Activated CD4-positive, alpha-beta memory T cell treated with anti-CD3 and anti-CD28 coated beads, Interleukin-2, amount 10 ng/mL, durations not matched to agents 7 days and 5 days (primary cell): ENCODE measurements around the gene CMTM4. TPM values are rescaled to one million over a fixed set of nuclear protein-coding genes. Genes with fewer than 3 reads are reported as not detected.
"Not testable (repeated sequence)": the region's sequence is repeated elsewhere in the genome, so short reads cannot be mapped to it uniquely, and the experiment has no call there.

Source experiments
- CTCF ChIA-PET: fragments of 350-600 bp; sonication (Branson Sonifier 250); formaldehyde crosslinking; loops from one replicate; lab custom pipeline; 2021; ENCODE audit warnings: antibody characterized with exemption, inconsistent platforms; lab: Charles Lee
- POLR2A ChIA-PET: fragments of 350-600 bp; sonication (Branson Sonifier 250); formaldehyde crosslinking; loops from one replicate; lab custom pipeline; 2021; ENCODE audit warnings: antibody characterized with exemption; lab: Charles Lee
- DNase-seq: peaks from one replicate; pipeline ENCODE4 v3.0.0-alpha.2; 2020
- H3K27ac Mint-ChIP-seq: one replicate; pipeline ENCODE4 v1.8.0; 2021; ENCODE audit warnings: mild to moderate bottlenecking, mixed read lengths
- H3K27me3 Mint-ChIP-seq: one replicate; pipeline ENCODE4 v1.8.0; 2021; ENCODE audit warnings: mixed read lengths
- H3K36me3 Mint-ChIP-seq: one replicate; pipeline ENCODE4 v1.8.0; 2021; ENCODE audit warnings: low read depth, mixed read lengths
- H3K4me1 Mint-ChIP-seq: one replicate; pipeline ENCODE4 v1.8.0; 2021; ENCODE audit warnings: mixed read lengths
- H3K4me3 Mint-ChIP-seq: one replicate; pipeline ENCODE4 v1.8.0; 2021; ENCODE audit warnings: mild to moderate bottlenecking, mixed read lengths
- H3K9me3 Mint-ChIP-seq: one replicate; pipeline ENCODE4 v1.8.0; 2021; ENCODE audit warnings: mixed read lengths
- total RNA-seq, 2 experiments: library from RNA; stranded (reverse); gene quantifications; one replicate each; pipeline ENCODE4 v1.2.3, GENCODE V29; 2021

The CMTM4 gene
- total RNA-seq, 2 experiments from 2014 or later = 0.53 to 0.58 TPM

DNA sequence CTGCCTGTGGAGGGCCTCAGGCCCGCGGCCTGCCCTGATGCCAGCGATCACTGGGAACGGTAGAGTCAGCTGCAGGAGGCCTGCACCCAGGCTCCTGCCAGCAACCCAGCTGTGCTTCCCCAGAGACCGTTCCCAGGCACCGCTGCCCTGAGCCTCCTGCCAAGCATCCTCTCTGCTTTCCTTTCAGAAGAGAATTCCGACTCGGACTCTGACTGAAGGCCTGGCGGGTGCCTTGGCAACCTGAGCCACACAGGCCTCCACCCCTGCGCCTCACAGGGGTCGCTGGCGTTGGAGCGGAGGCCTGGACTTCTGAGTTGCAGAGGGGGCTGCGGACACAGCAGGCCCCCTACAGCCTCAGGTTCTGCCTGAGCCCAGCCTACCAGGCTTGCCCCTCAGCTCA lies 84.1 kb downstream of the CMTM4 start:
- ChIA-PET POLR2A (no interaction called here), CTCF (no interaction called here)
- no peaks in the 10 kb centered on the region for H3K27me3 Mint-ChIP-seq
- no peak overlapping the region for H3K27ac Mint-ChIP-seq
- H3K36me3 Mint-ChIP-seq = peaks cover 51% of the 10 kb centered on the region
- H3K4me1 Mint-ChIP-seq = peaks cover 20% of the 10 kb centered on the region
- no peaks in the 10 kb centered on the region for H3K9me3 Mint-ChIP-seq
- no peak overlapping the region for H3K4me3 Mint-ChIP-seq
- no peak for DNase-seq

- not testable (repeated sequence) for H3K4me3 Mint-ChIP-seq, H3K27ac Mint-ChIP-seq, H3K9me3 Mint-ChIP-seq, DNase-seq, H3K27me3 Mint-ChIP-seq
- Mint-ChIP-seq H3K36me3 (peaks cover 55% of the 10 kb centered on the region), H3K4me1 (peaks cover 25% of the 10 kb centered on the region)
- POLR2A ChIA-PET = interaction anchor here (0.9 kb wide), 1 partner anchor 15 kb away, joined by 3 read pairs; no protein-coding TSS in a partner anchor
- CTCF ChIA-PET = interaction anchor here (1.4 kb wide), 1 partner anchor 22 kb away, joined by 3 read pairs; no protein-coding TSS in a partner anchor
These were observed 84.6 kb downstream of the CMTM4 start for GRCh38 chr16:66611911-66612310.

- Mint-ChIP-seq H3K27me3 (no peaks in the 10 kb centered on the region), H3K9me3 (no peaks in the 10 kb centered on the region), H3K4me3 (no peak overlapping the region), H3K4me1 (peaks cover 35% of the 10 kb centered on the region), H3K27ac (peak overlapping the region; percentile 6), H3K36me3 (peaks cover 58% of the 10 kb centered on the region)
- POLR2A ChIA-PET = no interaction called here
- CTCF ChIA-PET = interaction anchor here (1.4 to 5.1 kb wide), 4 partner anchors 10 to 42 kb away, joined by 3 to 35 read pairs (median 16); no protein-coding TSS in a partner anchor
- no peak for DNase-seq
These were observed 86.3 kb downstream of the CMTM4 start for GRCh38 chr16:66610111-66610820.

- Mint-ChIP-seq H3K27ac (no peak overlapping the region), H3K9me3 (no peaks in the 10 kb centered on the region), H3K4me1 (peaks cover 38% of the 10 kb centered on the region), H3K36me3 (peaks cover 58% of the 10 kb centered on the region), H3K27me3 (no peaks in the 10 kb centered on the region), H3K4me3 (no peak overlapping the region)
- CTCF ChIA-PET = interaction anchor here (0.5 to 5.1 kb wide), 39 partner anchors 8 to 264 kb away, joined by 3 to 44 read pairs (median 5); partner anchors contain the start of gene CKLF
- no peak for DNase-seq
- POLR2A ChIA-PET = interaction anchor here (0.9 to 3.0 kb wide), 9 partner anchors 9 to 259 kb away, joined by 3 to 13 read pairs (median 4); partner anchors contain the start of gene CKLF
These were observed 87.4 kb downstream of the CMTM4 start for GRCh38 chr16:66609139-66609510.

DNA sequence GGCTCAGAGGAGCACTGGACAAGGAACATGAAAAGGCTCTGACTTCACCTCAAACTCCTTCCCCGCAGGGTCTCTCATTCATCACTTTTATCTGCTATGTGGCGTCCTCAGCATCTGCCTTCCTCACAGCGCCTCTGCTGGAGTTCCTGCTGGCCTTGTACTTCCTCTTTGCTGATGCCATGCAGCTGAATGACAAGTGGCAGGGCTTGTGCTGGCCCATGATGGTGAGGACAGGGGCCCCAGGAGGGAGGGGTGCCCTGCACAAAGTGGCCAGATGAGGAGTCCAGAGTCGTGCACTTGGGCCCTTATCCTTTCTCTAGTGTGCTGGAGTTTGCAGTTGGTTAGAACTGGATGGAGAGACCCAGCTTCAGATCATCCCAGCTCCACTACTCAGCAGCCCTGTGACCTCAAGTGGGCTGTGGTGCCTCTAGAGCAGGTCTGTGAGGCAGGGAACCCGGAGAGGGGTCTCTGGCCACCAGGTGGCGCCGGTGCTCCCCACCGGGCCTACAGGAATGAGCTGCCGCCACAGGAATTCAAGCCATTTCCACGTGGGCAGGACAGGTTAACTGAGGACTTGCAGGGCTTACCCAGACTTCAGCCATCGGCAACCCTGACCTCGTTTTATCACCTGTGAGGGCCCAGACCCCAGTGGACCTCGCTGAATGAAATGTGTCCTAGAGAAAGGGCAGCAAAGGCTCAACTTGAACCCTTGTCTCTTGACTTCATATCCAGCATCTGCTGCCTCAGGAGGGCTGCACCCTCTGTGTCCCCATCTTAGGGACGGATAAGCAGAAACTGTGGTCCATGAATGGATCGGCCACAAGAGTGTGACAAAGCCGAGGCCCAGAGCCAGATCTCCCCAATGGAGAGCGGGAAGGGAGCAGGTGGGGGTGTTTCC lies 88.1 kb downstream of the CMTM4 start:
- DNase-seq = peak; percentile 82
- Mint-ChIP-seq H3K4me3 (peak overlapping the region; percentile 17), H3K27ac (peak overlapping the region; percentile 75), H3K9me3 (no peaks in the 10 kb centered on the region), H3K4me1 (peaks cover 44% of the 10 kb centered on the region), H3K36me3 (peaks cover 61% of the 10 kb centered on the region), H3K27me3 (no peaks in the 10 kb centered on the region)
- ChIA-PET CTCF (interaction anchor here (0.5 to 5.1 kb wide), 42 partner anchors 9 to 265 kb away, joined by 3 to 44 read pairs (median 4); partner anchors contain the start of gene CKLF), POLR2A (interaction anchor here (0.9 to 3.0 kb wide), 10 partner anchors 10 to 259 kb away, joined by 3 to 13 read pairs (median 4); partner anchors contain the start of gene CKLF)

DNA sequence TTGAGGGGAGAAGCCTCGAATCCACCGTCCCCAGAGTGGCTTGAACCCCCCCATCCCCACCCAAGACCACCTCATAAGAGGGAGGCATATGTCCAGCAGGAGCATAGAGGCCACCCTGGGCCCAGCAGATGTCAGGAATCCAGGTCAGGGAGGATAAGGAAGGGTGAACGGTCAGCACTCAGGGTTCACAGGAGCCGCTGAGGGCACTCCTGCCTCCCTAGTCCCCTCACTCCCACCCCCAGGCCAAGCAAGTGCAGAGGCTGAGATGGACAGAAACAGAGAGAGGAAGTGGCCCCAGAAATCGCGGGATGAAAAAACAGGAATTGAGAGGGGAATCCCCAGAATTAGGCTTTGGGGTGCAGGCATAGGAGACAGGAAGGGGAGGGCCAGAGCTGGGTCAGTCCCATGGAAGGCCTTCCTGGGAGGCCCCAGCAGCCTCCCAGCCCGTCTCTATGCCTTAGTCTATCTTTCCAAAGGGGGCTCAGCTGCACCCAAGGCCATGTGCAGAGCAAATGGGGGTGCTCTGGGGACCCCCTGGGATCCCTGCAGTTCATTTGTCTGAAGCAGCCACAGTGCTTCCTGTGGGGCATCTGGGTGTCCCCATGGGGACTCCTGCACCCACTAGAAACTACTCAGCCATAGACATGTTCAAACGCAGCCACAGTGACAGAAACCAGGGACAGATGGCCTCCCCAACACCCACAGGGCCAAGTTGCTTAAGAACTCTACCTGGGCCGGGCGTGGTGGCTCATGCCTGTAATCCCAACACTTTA lies 90.4 kb downstream of the CMTM4 start:
- no peaks in the 10 kb centered on the region for H3K27me3 Mint-ChIP-seq
- H3K4me1 Mint-ChIP-seq = peaks cover 49% of the 10 kb centered on the region
- peaks cover 6% of the 10 kb centered on the region for H3K9me3 Mint-ChIP-seq
- peaks cover 45% of the 10 kb centered on the region for H3K36me3 Mint-ChIP-seq
- DNase-seq = no peak
- H3K4me3 Mint-ChIP-seq = peak overlapping the region; percentile 71
- ChIA-PET CTCF (interaction anchor here (1.3 to 5.1 kb wide), 3 partner anchors 43 to 265 kb away, joined by 4 to 44 read pairs (median 35); no protein-coding TSS in a partner anchor), POLR2A (interaction anchor here (2.0 kb wide), 1 partner anchor 9 kb away, joined by 9 read pairs; no protein-coding TSS in a partner anchor)
- H3K27ac Mint-ChIP-seq = peak overlapping the region; percentile 71

DNA sequence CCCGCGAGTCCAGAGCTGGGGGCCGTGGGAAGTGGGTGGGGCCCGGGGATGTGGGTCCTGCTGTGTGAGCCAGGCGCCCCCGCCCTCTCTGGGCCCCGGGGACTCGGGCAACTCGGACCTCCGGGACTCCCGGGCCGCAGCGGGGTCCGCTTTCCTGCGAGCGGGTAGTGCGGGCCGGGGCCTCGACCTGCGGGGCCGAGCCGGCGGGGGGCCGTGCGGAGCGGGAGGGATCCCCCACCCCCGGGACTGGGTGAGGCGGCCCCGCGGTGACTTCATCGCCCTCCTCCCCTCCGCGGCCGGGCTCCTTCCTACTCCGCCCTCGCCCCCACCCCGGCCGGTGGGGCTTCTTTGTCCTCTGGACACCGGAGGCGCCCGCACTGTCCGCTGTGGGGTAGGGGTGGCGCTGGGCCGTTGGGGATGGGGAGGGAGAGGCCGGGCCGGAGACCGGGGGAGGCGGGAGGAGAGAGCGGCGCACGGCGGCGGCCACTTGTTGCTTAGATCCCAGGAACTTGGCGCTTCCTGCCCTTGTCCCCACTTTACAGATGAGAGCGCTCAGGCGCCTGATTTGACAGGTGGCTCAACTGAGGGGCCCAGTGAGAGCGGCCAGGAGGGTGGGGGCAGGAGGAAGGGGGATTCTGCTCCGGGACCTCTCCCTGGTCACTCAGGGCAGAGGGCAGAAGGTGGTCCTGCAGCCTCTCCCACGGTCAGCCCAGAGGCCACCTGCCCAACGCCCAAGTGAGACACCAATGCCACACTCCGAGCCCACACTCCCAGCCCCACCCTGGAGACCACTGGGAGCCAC lies 91.2 kb downstream of the CMTM4 start:
- Mint-ChIP-seq H3K4me3 (peak overlapping the region; percentile 71), H3K9me3 (peaks cover 12% of the 10 kb centered on the region), H3K4me1 (peaks cover 55% of the 10 kb centered on the region), H3K36me3 (peaks cover 44% of the 10 kb centered on the region), H3K27ac (peak overlapping the region; percentile 71), H3K27me3 (no peaks in the 10 kb centered on the region)
- ChIA-PET POLR2A (interaction anchor here (1.8 to 3.1 kb wide), 6 partner anchors 8 to 83 kb away, joined by 9 to 40 read pairs (median 28); partner anchors contain the start of genes CKLF and TK2), CTCF (interaction anchor here (1.2 to 3.6 kb wide), 5 partner anchors 15 to 198 kb away, joined by 3 to 44 read pairs (median 10); no protein-coding TSS in a partner anchor)
- DNase-seq = peak; percentile 58

DNA sequence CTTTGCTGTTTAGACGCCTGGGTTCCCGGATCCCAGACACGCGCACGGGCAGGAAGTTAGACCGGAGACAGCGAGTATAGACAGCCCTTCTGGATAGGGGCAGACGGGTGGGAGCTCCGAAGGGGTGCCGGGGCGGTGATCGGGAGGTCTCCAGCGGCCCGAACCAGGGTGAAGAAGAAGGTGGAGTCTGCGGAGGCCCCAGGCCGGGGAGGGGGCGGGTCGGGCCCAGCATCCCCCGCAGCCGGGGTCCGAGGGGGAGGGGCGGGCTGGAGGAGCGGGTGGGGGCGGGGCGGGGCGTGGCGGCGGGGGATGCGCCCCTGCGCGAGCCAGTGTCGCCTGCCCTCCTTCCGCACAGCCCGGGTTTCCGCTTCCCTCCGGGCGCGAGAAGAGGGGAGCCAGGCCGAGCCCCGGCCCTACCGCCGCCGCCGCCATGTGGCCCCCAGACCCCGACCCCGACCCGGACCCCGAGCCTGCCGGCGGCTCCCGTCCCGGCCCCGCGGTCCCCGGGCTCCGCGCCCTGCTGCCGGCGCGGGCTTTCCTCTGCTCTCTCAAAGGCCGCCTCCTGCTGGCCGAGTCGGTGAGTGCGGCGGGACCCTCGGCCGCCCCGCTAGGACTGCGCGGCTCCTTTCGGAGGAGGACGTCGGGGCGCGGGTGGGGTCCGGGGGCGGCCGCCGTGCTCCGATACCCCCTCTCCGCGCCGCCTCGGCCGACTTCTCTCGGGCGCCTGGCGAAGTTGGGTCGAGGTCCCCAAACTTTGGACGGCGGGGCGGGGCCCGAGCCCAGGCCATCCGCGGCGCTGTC lies 92.0 kb downstream of the CMTM4 start, which contains the start of gene CMTM3:
Gene CMTM3 (plus strand): TSS at position 329 of the 801 bp plus-strand sequence. CDS start 102 bp downstream, at position 431.
- peak; percentile 77 for DNase-seq
- Mint-ChIP-seq H3K27me3 (no peaks in the 10 kb centered on the region), H3K9me3 (peaks cover 15% of the 10 kb centered on the region), H3K36me3 (peaks cover 39% of the 10 kb centered on the region), H3K4me1 (peaks cover 53% of the 10 kb centered on the region), H3K27ac (peak within 1 kb of the TSS; percentile 97), H3K4me3 (peak within 1 kb of the TSS; percentile 84)
- POLR2A ChIA-PET = interaction anchor here (1.1 to 3.1 kb wide), 16 partner anchors 15 to 270 kb away, joined by 3 to 40 read pairs (median 4); partner anchors contain the start of genes CKLF, CMTM2 and TK2
- CTCF ChIA-PET = interaction anchor here (0.9 to 3.4 kb wide), 13 partner anchors 10 to 198 kb away, joined by 3 to 27 read pairs (median 4); partner anchors contain the start of gene CKLF

DNA sequence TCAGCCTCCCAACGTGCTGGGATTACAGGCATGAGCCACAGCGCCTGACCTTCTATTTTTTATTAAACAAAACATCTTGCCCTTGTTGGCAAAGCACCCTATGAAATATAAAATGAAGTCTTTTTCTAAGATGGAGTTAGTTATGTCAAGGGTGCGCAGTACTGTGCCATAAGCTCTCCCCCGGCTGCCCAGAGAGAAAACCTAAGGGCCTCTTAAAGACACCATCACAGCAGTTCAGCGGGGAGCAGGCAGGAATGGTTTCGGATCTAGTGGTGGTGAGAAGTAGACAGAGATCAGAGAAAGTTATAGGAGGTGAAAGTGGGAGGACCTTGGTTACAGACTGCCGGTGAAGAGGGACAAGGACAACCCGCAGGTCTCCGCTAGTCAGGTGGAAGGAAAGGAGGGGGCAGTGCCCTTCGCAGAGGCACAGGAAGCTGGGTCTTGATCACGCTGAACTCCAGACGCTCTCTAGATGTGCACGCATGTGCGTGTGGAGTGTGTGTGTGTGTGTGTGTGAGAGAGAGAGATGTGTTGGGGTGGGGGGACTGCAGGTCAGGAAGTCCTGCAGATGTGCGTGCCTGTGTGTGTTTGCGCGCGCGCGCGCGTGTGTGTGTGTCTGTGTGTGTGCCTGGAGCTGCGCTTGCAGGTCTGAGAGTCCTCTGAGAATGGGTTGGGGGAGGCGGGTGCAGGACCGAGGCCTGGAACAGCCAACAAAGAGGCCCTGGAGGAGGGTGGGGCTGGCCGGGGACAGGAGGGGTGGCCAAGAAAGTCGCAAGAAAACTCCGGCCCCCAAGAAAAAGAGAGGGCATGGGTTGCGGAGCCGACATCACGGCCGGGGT lies 92.8 kb downstream of the CMTM4 start:
- H3K36me3 Mint-ChIP-seq = peaks cover 36% of the 10 kb centered on the region
- H3K9me3 Mint-ChIP-seq = peaks cover 15% of the 10 kb centered on the region
- no peaks in the 10 kb centered on the region for H3K27me3 Mint-ChIP-seq
- ChIA-PET POLR2A (interaction anchor here (0.6 to 3.1 kb wide), 19 partner anchors 8 to 271 kb away, joined by 3 to 40 read pairs (median 4); partner anchors contain the start of genes CKLF, CMTM2 and TK2), CTCF (interaction anchor here (0.9 to 3.4 kb wide), 12 partner anchors 9 to 197 kb away, joined by 3 to 27 read pairs (median 4); partner anchors contain the start of gene CKLF)
- H3K4me3 Mint-ChIP-seq = peak overlapping the region; percentile 84
- H3K4me1 Mint-ChIP-seq = peaks cover 58% of the 10 kb centered on the region
- H3K27ac Mint-ChIP-seq = peak overlapping the region; percentile 97
- DNase-seq = peak; percentile 87
